ENCODE measurements around the gene TMPRSS6.

TMPRSS6 gene

GRCh38 chr22:37065961-37066360 lies 43.6 kb downstream of the TMPRSS6 start:
- DNase-seq (ENCODE audit: low read depth in 2 of 2): no peak

GRCh38 chr22:37065180-37065579 lies 44.3 kb downstream of the TMPRSS6 start:
- DNase-seq (ENCODE audit: low read depth in 2 of 2): no peak

- no peak for DNase-seq (ENCODE audit: low read depth in 2 of 2)
These were observed 45.0 kb downstream of the TMPRSS6 start for GRCh38 chr22:37064553-37064952.

DNA sequence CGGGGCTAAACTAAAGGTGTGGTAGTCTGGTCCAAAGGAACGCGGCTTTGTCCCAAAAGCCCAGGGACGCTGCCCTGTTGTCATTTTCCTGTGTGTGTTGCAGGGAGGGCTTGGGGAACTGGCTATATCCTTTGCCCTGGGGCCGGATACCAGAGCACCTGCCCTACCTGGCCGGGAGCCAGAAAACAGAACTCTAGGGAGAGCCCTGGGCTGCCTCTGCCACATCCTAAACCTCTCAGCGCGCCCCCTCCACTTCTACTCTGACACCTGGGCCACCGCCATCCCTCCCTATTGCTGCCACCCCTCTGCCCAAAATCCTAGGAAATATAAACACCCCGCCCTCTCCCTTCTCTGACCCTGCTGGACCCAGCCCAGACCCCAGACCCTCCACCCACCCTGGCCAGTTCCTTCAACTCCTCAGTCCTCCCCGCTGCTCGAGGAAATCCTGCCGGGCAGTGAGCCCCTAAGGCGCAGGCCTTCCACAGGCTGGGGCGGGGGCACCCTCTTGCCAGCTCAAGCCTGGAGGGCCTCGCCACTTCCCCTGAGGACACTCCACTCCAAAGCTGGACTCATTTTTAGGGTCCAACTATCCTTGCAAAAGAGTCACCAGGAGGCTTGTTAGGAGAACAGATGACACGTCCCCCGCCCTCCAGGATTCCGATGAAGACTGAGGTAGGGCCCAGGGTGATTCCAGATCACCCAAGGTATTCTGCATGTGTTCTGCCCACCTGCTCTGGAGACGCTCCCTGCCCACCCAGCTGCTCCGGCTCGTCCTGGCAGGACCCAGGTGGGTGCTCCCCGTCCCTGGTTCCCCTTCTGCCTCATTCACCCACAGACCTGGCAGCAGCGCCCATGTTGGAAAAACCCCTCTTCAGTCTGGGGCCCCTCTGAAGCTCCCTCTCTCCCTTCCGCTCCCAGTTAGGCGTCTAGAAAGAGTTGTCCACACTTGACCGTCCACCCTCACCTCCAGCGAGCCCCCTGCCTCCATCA lies 45.8 kb downstream of the TMPRSS6 start:
- no peak for DNase-seq (ENCODE audit: low read depth in 2 of 2)

GRCh38 chr22:37062702-37063381 lies 46.7 kb downstream of the TMPRSS6 start:
- DNase-seq (ENCODE audit: low read depth in 2 of 2): no peak

DNA sequence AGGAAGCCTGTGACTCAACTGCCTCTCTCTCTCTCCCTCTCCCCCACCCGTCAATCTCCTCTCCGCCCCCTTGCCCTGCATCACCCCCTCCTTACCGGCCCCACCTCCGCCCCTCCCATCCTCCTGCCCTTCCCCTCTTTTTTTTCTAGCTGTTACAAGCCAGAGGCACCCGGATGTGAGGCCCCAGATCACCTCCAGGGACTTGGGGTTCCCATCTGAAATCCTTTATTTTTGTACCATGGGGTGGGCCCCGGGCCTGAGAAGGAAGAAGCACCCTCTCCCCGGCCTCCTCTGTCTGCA lies 47.2 kb downstream of the TMPRSS6 start:
- no peak for DNase-seq (ENCODE audit: low read depth in 2 of 2)

GRCh38 chr22:37061611-37062375 lies 47.7 kb downstream of the TMPRSS6 start:
- no peak for DNase-seq (ENCODE audit: low read depth in 2 of 2)

- no peak for DNase-seq (ENCODE audit: low read depth in 2 of 2)
These were observed 48.5 kb downstream of the TMPRSS6 start for GRCh38 chr22:37060801-37061610.

- DNase-seq (ENCODE audit: low read depth in 2 of 2): no peak
These were observed 49.5 kb downstream of the TMPRSS6 start for GRCh38 chr22:37059876-37060449.

- DNase-seq (ENCODE audit: low read depth in 2 of 2): no peak
These were observed 50.4 kb downstream of the TMPRSS6 start for GRCh38 chr22:37058917-37059701.

- no peak for DNase-seq (ENCODE audit: low read depth in 2 of 2)
These were observed 51.6 kb downstream of the TMPRSS6 start for GRCh38 chr22:37057796-37058510.

DNA sequence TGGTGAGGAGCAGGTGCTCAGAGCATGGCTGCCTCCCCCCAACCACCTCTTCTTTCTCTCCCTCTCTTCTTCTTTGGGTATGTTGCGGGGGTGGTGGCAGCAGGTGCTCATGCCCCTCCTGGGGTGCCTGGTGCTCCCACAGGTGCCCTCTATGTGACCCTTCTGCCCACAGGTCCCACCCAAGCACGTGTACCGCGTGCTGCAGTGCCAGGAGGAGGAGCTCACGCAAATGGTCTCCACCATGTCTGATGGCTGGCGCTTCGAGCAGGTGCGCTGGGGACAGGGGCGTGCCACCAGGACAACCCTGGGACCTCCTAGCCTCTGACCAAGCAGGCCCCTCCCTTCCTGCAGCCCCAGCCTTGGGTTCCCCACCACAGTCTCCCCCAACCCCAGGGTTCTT lies 52.3 kb downstream of the TMPRSS6 start:
- DNase-seq (ENCODE audit: low read depth in 2 of 2): no peak

- DNase-seq (ENCODE audit: low read depth in 2 of 2): no peak
These were observed 53.3 kb downstream of the TMPRSS6 start for GRCh38 chr22:37056246-37056645.

GRCh38 chr22:37054600-37055365 lies 54.7 kb downstream of the TMPRSS6 start:
- DNase-seq (ENCODE audit: low read depth in 2 of 2): no peak

DNA sequence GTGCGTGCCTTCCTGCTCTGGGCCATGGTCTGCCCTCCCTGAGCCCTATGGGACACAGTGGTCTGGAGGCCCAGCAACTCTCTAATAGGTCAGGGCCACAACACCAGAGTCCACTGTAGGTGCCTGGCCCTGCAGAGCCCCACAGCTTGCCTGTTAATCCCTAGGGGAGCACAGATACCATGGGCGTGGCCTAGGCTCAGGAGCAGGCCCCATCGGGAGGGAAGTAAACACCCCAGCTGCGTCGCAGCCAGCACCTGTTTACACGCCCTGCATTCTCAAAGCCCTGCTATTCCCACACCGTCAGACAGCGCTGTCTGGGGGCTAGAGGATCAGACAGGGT lies 55.5 kb downstream of the TMPRSS6 start:
- no peak for DNase-seq (ENCODE audit: low read depth in 2 of 2)

DNA sequence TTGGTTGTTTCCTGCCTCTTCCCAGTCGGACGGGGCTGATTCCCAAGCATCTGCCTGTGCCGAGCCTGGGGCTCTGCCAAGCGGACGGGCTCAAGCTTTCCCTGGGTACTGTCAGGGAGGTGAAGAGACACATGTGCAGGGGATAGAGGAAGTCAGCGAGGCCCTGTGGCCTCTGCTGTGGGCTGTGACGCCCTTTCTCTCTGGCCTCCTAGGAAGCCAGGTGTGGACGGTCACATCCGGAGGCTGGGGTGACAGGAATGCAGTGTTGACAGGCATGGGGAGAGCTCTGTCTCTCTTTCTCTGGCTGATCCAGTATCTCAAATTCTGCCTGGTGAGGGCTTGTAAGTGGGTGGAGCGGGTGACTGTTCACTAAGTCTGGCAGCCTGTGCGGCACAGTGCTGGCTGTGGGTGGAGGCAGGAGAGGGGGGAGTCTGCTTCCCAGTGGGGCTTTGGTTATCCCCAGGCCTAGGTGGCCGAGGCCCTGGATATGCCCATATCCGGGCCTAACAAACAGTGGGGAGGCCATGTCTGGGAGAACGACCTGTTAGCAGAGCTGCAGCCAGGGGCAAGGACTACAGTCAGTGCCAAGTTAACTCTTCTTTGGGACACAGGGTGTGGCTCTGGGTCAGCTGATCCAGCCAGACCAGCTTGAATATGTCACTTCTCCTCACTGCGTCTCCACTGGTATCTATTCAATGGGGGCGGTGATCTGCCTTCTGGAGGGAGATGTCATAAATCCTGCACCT lies 56.0 kb downstream of the TMPRSS6 start:
- DNase-seq (ENCODE audit: low read depth in 2 of 2): no peak

DNA sequence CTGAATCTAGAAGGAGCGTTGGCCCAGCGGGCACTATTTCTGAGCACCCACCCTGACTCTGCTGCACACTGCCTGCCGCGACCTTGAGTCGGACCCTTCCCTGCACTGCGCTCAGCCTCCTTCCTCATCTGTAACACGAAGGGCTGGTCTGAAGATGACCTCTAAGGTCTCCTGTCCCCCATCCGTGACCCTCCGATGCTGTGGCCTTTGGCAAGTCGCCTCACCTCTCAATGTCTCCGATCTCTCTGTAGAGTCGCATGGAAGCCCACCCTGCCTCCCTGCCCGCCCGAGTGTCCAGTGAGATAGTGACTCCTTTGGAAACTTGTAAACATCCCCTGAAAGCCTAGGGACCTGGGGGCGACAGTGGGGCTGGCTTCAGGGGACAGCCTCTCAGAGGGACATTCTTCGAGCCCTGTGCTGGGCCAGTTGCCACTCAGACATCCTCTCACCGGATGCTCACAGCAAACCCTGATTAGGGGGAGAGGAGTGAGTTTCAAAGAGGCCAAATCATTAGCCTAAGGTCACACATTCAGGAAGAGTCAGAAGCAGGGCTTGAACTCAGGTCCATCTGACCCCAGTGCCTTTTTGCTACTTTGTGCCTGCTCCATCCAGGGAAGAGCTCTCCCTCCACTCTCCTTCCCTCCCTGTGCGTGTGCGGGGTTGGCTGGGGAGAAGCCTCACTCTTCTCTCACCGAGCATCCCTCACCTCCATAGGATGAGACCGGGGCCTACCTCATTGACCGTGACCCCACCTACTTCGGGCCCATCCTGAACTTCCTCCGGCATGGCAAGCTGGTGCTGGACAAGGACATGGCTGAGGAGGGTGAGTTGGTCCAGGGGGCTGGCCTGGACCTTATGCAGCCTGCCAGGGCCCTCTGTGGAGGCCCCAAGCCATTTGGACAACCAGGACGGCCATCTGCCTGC lies 56.9 kb downstream of the TMPRSS6 start:
- DNase-seq (ENCODE audit: low read depth in 2 of 2): no peak
